ENCODE data around the gene PPP1R14D. TPM values are rescaled to one million over a fixed set of nuclear protein-coding genes. Genes with fewer than 3 reads are reported as not detected.

The PPP1R14D gene
- total and polyA plus RNA-seq, 2 donors: 0.14 to 1.2 TPM

DNA sequence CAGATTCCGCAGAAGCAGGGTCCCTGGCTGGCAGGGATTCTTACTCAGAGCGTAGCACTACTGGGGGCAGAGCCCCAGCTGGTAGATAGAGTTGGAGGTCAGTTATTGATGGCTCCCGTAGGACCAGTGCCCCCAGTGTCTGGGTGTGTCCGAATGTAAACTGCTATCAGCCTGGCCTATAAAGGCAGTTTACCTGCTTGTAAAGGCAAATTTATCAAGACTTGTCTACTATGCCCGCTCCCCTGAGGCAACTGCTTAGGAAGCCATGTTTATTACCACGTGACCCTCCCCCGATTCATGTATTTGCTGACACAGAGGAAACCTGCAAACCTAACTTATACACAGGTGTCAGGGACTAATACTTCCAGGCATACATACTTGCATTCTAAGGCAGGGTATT is 607 bp upstream of the PPP1R14D start:
- H3K4me1 ChIP-seq (ENCODE audit: control insufficient read depth in 2 of 2, insufficient read depth in 2 of 2, low read length in 2 of 2): no peaks in the 10 kb centered on the region
- no peaks in the 10 kb centered on the region for H3K36me3 ChIP-seq (ENCODE audit: control insufficient read depth in 2 of 2, insufficient read depth in 2 of 2, low read length in 1 of 2)
- H3K27ac ChIP-seq (ENCODE audit: low read depth in 1 of 2, low read length in 1 of 2): no peak overlapping the region
- H3K9me3 ChIP-seq (ENCODE audit: control insufficient read depth in 2 of 2, insufficient read depth in 1 of 2, low read length in 1 of 2): no peaks in the 10 kb centered on the region
- no peak for DNase-seq (ENCODE audit: low read depth in 6 of 9, low spot score in 9 of 9)
- no peaks in the 10 kb centered on the region for H3K27me3 ChIP-seq (ENCODE audit: control insufficient read depth in 2 of 2, insufficient read depth in 1 of 2, low read length in 1 of 2)
- H3K4me3 ChIP-seq (ENCODE audit: low read length in 2 of 2): no peak overlapping the region
- WGBS: 97% methylated on average over 7 of the region's 7 CpGs

DNA sequence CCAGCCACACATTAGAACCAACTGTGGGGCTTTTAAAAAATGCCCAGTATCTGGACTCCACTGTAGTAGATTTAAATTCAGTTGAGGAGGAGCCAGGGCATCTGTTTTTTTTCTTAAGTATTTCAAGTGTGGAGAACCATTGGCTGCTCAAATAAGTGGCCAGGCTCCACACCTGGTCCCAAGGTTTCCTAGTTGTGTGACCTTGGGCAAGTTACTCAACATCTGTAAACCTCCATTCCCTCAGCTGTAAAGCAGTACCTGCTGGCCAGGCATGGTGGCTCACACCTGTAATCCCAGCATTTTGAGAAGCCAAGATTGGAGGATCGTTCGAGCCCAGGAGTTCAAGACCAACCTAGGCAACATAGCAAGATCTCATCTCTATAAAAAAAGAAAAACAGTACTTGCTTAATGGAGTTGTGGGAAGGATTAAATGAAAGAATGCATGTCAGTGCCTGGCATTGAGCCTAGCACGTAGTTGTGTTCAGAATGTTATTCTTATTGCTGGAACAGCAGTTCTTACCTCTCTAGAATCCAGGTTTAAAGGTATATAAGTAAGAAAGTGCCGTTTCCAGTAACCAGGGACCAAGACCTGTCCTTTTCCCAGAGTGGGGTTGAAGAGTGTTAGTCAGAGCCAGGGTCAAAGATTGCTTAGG is 2.0 kb downstream of the PPP1R14D start:
- Histone ChIP-seq H3K36me3 (ENCODE audit: control insufficient read depth in 2 of 2, insufficient read depth in 2 of 2, low read length in 1 of 2) (no peaks in the 10 kb centered on the region), H3K9me3 (ENCODE audit: control insufficient read depth in 2 of 2, insufficient read depth in 1 of 2, low read length in 1 of 2) (no peaks in the 10 kb centered on the region), H3K27me3 (ENCODE audit: control insufficient read depth in 2 of 2, insufficient read depth in 1 of 2, low read length in 1 of 2) (no peaks in the 10 kb centered on the region), H3K4me1 (ENCODE audit: control insufficient read depth in 2 of 2, insufficient read depth in 2 of 2, low read length in 2 of 2) (no peaks in the 10 kb centered on the region), H3K27ac (ENCODE audit: low read depth in 1 of 2, low read length in 1 of 2) (no peak overlapping the region), H3K4me3 (ENCODE audit: low read length in 2 of 2) (no peak overlapping the region)
- no peak for DNase-seq (ENCODE audit: low read depth in 6 of 9, low spot score in 9 of 9)
- WGBS: 95% methylated on average over 4 of the region's 4 CpGs

DNA sequence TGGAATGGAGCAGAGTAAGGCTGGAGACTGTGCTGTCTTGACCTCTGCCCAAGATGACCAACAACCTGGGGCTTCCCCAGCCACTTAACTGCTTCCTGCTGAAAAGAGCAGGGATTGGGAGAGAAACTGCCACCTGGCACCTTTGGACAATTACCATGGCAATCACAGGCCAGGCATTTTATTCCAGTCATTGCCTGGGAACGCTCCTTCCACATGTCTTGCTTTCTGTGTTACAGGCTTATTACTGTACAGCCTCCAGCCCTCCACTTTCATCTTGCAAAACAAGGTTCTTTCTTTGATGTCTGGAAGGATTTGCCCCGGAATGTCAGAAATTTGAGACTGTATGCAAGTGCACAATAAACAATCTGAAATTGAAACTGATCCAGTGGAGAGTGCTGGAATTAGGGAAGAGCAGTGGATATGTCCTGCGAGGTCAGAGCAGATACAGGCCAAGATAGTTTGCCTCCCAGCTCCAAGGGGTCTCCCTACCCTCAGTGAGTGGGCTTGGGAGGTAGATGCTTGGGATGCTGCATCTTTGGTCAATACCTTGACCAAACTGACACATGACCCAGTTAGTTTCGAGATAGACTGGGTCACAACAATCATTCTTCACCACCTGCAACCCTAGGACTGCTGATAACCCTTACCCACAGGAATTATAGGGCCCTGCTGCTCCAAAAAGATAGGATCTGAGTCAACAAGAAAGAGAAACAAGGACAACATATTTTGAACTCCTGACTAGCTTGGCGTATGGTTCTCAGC is 2.7 kb downstream of the PPP1R14D start:
- no peaks in the 10 kb centered on the region for H3K9me3 ChIP-seq (ENCODE audit: control insufficient read depth in 2 of 2, insufficient read depth in 1 of 2, low read length in 1 of 2)
- no peak overlapping the region for H3K4me3 ChIP-seq (ENCODE audit: low read length in 2 of 2)
- H3K36me3 ChIP-seq (ENCODE audit: control insufficient read depth in 2 of 2, insufficient read depth in 2 of 2, low read length in 1 of 2): no peaks in the 10 kb centered on the region
- H3K27ac ChIP-seq (ENCODE audit: low read depth in 1 of 2, low read length in 1 of 2): no peak overlapping the region
- 89% methylated on average over 5 of the region's 5 CpGs for WGBS
- H3K27me3 ChIP-seq (ENCODE audit: control insufficient read depth in 2 of 2, insufficient read depth in 1 of 2, low read length in 1 of 2): no peaks in the 10 kb centered on the region
- no peaks in the 10 kb centered on the region for H3K4me1 ChIP-seq (ENCODE audit: control insufficient read depth in 2 of 2, insufficient read depth in 2 of 2, low read length in 2 of 2)
- DNase-seq (ENCODE audit: low read depth in 6 of 9, low spot score in 9 of 9): no peak

GRCh38 chr15:40823572-40824343 is 4.8 kb downstream of the PPP1R14D start:
- Histone ChIP-seq H3K4me1 (ENCODE audit: control insufficient read depth in 2 of 2, insufficient read depth in 2 of 2, low read length in 2 of 2) (no peaks in the 10 kb centered on the region), H3K27me3 (ENCODE audit: control insufficient read depth in 2 of 2, insufficient read depth in 1 of 2, low read length in 1 of 2) (no peaks in the 10 kb centered on the region), H3K9me3 (ENCODE audit: control insufficient read depth in 2 of 2, insufficient read depth in 1 of 2, low read length in 1 of 2) (no peaks in the 10 kb centered on the region), H3K36me3 (ENCODE audit: control insufficient read depth in 2 of 2, insufficient read depth in 2 of 2, low read length in 1 of 2) (no peaks in the 10 kb centered on the region), H3K4me3 (ENCODE audit: low read length in 2 of 2) (no peak overlapping the region), H3K27ac (ENCODE audit: low read depth in 1 of 2, low read length in 1 of 2) (no peak overlapping the region)
- 100% methylated on average over 1 of the region's 1 CpG for WGBS
- DNase-seq (ENCODE audit: low read depth in 6 of 9, low spot score in 9 of 9): no peak

GRCh38 chr15:40821195-40821594 is 7.3 kb downstream of the PPP1R14D start:
- WGBS: 98% methylated on average over 2 of the region's 2 CpGs

GRCh38 chr15:40819048-40819447 is 9.5 kb downstream of the PPP1R14D start:
- no peak for DNase-seq (ENCODE audit: low read depth in 6 of 9, low spot score in 9 of 9)
- 95% methylated on average over 7 of the region's 7 CpGs for WGBS
- Histone ChIP-seq H3K27ac (ENCODE audit: low read depth in 1 of 2, low read length in 1 of 2) (no peak overlapping the region), H3K9me3 (ENCODE audit: control insufficient read depth in 2 of 2, insufficient read depth in 1 of 2, low read length in 1 of 2) (no peaks in the 10 kb centered on the region), H3K4me3 (ENCODE audit: low read length in 2 of 2) (no peak overlapping the region), H3K27me3 (ENCODE audit: control insufficient read depth in 2 of 2, insufficient read depth in 1 of 2, low read length in 1 of 2) (no peaks in the 10 kb centered on the region), H3K36me3 (ENCODE audit: control insufficient read depth in 2 of 2, insufficient read depth in 2 of 2, low read length in 1 of 2) (peaks cover 5 to 6% of the 10 kb centered on the region in 2 donors), H3K4me1 (ENCODE audit: control insufficient read depth in 2 of 2, insufficient read depth in 2 of 2, low read length in 2 of 2) (no peaks in the 10 kb centered on the region)

More at GRCh38 chr15:40821195-40821594, 7.3 kb downstream of the PPP1R14D start:
- H3K4me3 ChIP-seq (ENCODE audit: low read length in 2 of 2): no peak overlapping the region
- H3K36me3 ChIP-seq (ENCODE audit: control insufficient read depth in 2 of 2, insufficient read depth in 2 of 2, low read length in 1 of 2): no peaks in the 10 kb centered on the region
- H3K9me3 ChIP-seq (ENCODE audit: control insufficient read depth in 2 of 2, insufficient read depth in 1 of 2, low read length in 1 of 2): no peaks in the 10 kb centered on the region
- DNase-seq (ENCODE audit: low read depth in 6 of 9, low spot score in 9 of 9): no peak
- H3K4me1 ChIP-seq (ENCODE audit: control insufficient read depth in 2 of 2, insufficient read depth in 2 of 2, low read length in 2 of 2): no peaks in the 10 kb centered on the region
- H3K27me3 ChIP-seq (ENCODE audit: control insufficient read depth in 2 of 2, insufficient read depth in 1 of 2, low read length in 1 of 2): no peaks in the 10 kb centered on the region
- no peak overlapping the region for H3K27ac ChIP-seq (ENCODE audit: low read depth in 1 of 2, low read length in 1 of 2)

DNA sequence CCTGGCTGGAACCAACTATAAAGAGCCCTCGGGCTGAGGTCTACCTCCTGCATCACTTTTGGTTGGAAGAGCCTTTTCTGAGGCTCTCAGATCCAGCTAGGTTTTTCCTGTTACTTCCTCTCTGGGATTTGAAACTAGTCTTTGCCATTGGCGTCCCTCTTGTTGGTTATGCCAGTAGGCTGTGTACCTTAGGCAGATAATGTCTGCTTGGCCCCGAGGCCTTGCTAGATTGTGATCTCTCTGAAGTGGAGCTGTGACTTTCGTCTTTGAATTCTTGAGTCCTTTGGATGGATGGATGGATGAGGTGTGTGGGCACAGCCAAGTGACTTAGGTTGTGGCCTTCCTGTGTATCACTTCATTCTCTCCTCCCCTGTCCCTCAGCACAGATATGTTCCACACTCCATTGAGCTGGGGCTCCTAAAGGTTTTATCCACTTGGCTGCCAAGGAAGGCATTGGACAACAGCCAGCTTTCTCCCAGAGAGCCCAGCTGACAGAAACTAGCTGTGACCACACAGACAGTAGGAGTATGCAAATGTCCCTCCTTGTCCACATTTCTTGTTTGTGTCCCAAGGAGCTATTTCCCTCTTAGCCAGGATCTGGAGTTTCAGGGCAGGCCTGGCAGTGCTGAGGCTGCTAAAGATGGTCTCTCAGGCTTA is 13.3 kb downstream of the PPP1R14D start:
- no peaks in the 10 kb centered on the region for H3K9me3 ChIP-seq (ENCODE audit: control insufficient read depth in 2 of 2, insufficient read depth in 1 of 2, low read length in 1 of 2)
- H3K27ac ChIP-seq (ENCODE audit: low read depth in 1 of 2, low read length in 1 of 2): no peak overlapping the region
- H3K4me1 ChIP-seq (ENCODE audit: control insufficient read depth in 2 of 2, insufficient read depth in 2 of 2, low read length in 2 of 2): no peaks in the 10 kb centered on the region
- DNase-seq (ENCODE audit: low read depth in 6 of 9, low spot score in 9 of 9): no peak
- H3K36me3 ChIP-seq (ENCODE audit: control insufficient read depth in 2 of 2, insufficient read depth in 2 of 2, low read length in 1 of 2): peaks cover 21 to 31% of the 10 kb centered on the region in 2 donors
- H3K27me3 ChIP-seq (ENCODE audit: control insufficient read depth in 2 of 2, insufficient read depth in 1 of 2, low read length in 1 of 2): no peaks in the 10 kb centered on the region
- H3K4me3 ChIP-seq (ENCODE audit: low read length in 2 of 2): no peak overlapping the region
- 96% methylated on average over 4 of the region's 4 CpGs for WGBS

GRCh38 chr15:40812721-40813425 is 15.6 kb downstream of the PPP1R14D start:
- no peak overlapping the region for H3K4me3 ChIP-seq (ENCODE audit: low read length in 2 of 2)
- DNase-seq (ENCODE audit: low read depth in 6 of 9, low spot score in 9 of 9): no peak
- H3K27ac ChIP-seq (ENCODE audit: low read depth in 1 of 2, low read length in 1 of 2): no peak overlapping the region
- no peaks in the 10 kb centered on the region for H3K9me3 ChIP-seq (ENCODE audit: control insufficient read depth in 2 of 2, insufficient read depth in 1 of 2, low read length in 1 of 2)
- H3K36me3 ChIP-seq (ENCODE audit: control insufficient read depth in 2 of 2, insufficient read depth in 2 of 2, low read length in 1 of 2): peaks cover 29 to 40% of the 10 kb centered on the region in 2 donors
- H3K4me1 ChIP-seq (ENCODE audit: control insufficient read depth in 2 of 2, insufficient read depth in 2 of 2, low read length in 2 of 2): peaks cover 3 to 15% of the 10 kb centered on the region in 2 donors
- WGBS: 99% methylated on average over 12 of the region's 12 CpGs
- no peaks in the 10 kb centered on the region for H3K27me3 ChIP-seq (ENCODE audit: control insufficient read depth in 2 of 2, insufficient read depth in 1 of 2, low read length in 1 of 2)

All from thymus (tissue), 11 donors.